Natural killer cell (primary cell): ENCODE data around the gene ACAN. TPM values are rescaled to one million over a fixed set of nuclear protein-coding genes. Genes with fewer than 3 reads are reported as not detected.

Experiments
- ATAC-seq, 3 donors: fragments of 150-1000 bp in 2 of 3; fragments of 200-7000 bp in 1 of 3; cut with Tn5 transposase; 1 replicate in 1 of 3; 2 replicates in 2 of 3; pipeline ENCODE4 v1.10.0; 2021; ENCODE audit warnings: mild to moderate bottlenecking in 2 of 3, moderate library complexity in 2 of 3
- DNase-seq, 2 donors: peaks; one replicate each; pipeline versions ENCODE4 v3.0.0 to v3.0.0-alpha.2; 2013 to 2021; ENCODE audit warnings: mixed read lengths in 1 of 2
- H3K27ac ChIP-seq: one replicate; pipeline ENCODE4 v1.5.1; 2013; ENCODE audit warnings: mild to moderate bottlenecking, low read length
- H3K27me3 ChIP-seq: one replicate; pipeline ENCODE4 v1.6.1; 2013; ENCODE audit warnings: low read length; ENCODE audit not compliant: control insufficient read depth, insufficient read depth
- H3K36me3 ChIP-seq: one replicate; pipeline ENCODE4 v1.6.1; 2013; ENCODE audit warnings: low read length; ENCODE audit not compliant: control insufficient read depth, insufficient read depth
- H3K4me1 ChIP-seq: one replicate; pipeline ENCODE4 v1.6.1; 2013; ENCODE audit warnings: low read length; ENCODE audit not compliant: control insufficient read depth, insufficient read depth
- H3K4me3 ChIP-seq: one replicate; pipeline ENCODE4 v1.5.1; 2013; ENCODE audit warnings: low read length
- H3K9me3 ChIP-seq: one replicate; pipeline ENCODE4 v1.6.1; 2013; ENCODE audit warnings: low read length; ENCODE audit not compliant: control insufficient read depth, insufficient read depth
- H3K27ac Mint-ChIP-seq, 2 donors: one replicate each; pipeline ENCODE4 v1.8.0; 2022; ENCODE audit warnings: mild to moderate bottlenecking in 2 of 2, mixed read lengths in 2 of 2, moderate library complexity in 1 of 2
- H3K27me3 Mint-ChIP-seq, 2 donors: one replicate each; pipeline ENCODE4 v1.8.0; 2022; ENCODE audit warnings: low read depth in 2 of 2, mixed read lengths in 2 of 2
- H3K36me3 Mint-ChIP-seq: one replicate; pipeline ENCODE4 v1.8.0; 2022; ENCODE audit warnings: mixed read lengths
- H3K4me1 Mint-ChIP-seq, 2 donors: one replicate each; pipeline ENCODE4 v1.8.0; 2022; ENCODE audit warnings: mixed read lengths in 2 of 2
- H3K4me3 Mint-ChIP-seq: one replicate; pipeline ENCODE4 v1.8.0; 2022; ENCODE audit warnings: mild to moderate bottlenecking, moderate library complexity, mixed read lengths
- H3K9me3 Mint-ChIP-seq, 2 donors: one replicate each; pipeline ENCODE4 v1.8.0; 2022; ENCODE audit warnings: mixed read lengths in 2 of 2
- WGBS: methylation state at CpG from one replicate; pipeline ENCODE4 v1.1.7; 2013; ENCODE audit warnings: missing lambda C conversion rate; ENCODE audit not compliant: insufficient coverage; 5-methylcytosine and 5-hydroxymethylcytosine counted together
- intact Hi-C: fragments of 100-400 bp; cut with micrococcal nuclease; formaldehyde crosslinking; loops from one replicate; pipeline ENCODE4 v1.14.2; 2022
- total RNA-seq, 4 donors: library from RNA; stranded (reverse); fragments of 120-200 nt in 1 of 4; gene quantifications; one replicate each; pipeline versions ENCODE4 v1.2.3 to v1.2.4, GENCODE V29; 2013 to 2022
- TF ChIP-seq, protein P1 (sequence below): fragments of 200-600 bp; IDR thresholded peaks from one replicate; pipeline ENCODE4 v1.8.0; 2022; ENCODE audit warnings: antibody characterized with exemption

Gene ACAN
- total RNA-seq, 3 donors from 2014 or later (not counting 1 experiment from before 2014, with no cell fraction given) = not detected

DNA sequence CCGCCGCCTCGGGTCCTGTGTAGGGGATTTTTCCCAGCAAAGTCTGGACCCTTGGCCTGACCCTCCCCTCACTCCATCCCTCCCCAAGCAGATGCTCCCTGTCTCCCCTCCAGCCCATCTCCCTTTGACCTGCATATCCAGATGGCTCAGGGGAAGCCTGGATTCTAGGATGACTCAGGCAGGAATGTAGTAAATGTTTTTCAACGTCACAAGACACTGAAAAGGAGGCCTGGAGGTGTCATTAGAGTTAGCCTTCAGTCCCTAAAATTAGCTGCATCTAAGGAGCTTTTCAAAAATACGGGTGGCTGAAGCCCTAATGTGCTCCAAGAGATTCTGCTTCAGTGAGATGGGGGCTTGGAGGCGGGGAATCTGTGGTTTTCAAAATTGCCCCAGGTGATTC, 7.2 kb downstream of the ACAN start:
- WGBS = 78% methylated on average over 6 of the region's 6 CpGs

DNA sequence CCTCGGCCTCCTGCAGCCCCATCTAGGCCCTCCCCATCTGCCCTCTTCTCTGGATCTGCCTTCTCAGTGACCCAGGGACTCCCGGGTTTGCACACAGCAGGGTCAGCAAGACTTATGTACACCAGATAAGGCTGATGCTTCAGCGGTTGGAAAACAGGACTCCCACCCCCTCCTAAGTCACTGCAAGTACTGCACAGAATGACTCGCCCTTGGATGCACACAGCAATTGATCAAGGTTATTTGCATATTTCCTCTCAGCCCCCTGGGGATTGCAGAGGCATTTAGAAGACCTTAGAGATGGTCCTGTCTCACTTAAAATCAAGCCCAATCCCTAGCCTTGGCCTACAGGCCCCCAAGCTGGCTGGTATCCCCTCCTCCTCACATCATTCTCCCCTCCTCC, 8.9 kb downstream of the ACAN start:
- Mint-ChIP-seq H3K36me3 (no peaks in the 10 kb centered on the region), H3K4me3 (no peak overlapping the region), H3K9me3 (no peaks in the 10 kb centered on the region), H3K27ac (no peak overlapping the region), H3K27me3 (peaks cover 23 to 56% of the 10 kb centered on the region in 2 donors), H3K4me1 (no peaks in the 10 kb centered on the region)
- DNase-seq = no peak
- intact Hi-C loops = no loop called here
- no peaks in the 10 kb centered on the region for H3K9me3 ChIP-seq
- no peaks in the 10 kb centered on the region for H3K4me1 ChIP-seq
- WGBS = 63% methylated on average over 4 of the region's 4 CpGs
- no peak overlapping the region for H3K4me3 ChIP-seq
- H3K36me3 ChIP-seq = no peaks in the 10 kb centered on the region
- ATAC-seq = no peak
- H3K27ac ChIP-seq = no peak overlapping the region
- no peaks in the 10 kb centered on the region for H3K27me3 ChIP-seq
- TF ChIP-seq, protein P1, sequence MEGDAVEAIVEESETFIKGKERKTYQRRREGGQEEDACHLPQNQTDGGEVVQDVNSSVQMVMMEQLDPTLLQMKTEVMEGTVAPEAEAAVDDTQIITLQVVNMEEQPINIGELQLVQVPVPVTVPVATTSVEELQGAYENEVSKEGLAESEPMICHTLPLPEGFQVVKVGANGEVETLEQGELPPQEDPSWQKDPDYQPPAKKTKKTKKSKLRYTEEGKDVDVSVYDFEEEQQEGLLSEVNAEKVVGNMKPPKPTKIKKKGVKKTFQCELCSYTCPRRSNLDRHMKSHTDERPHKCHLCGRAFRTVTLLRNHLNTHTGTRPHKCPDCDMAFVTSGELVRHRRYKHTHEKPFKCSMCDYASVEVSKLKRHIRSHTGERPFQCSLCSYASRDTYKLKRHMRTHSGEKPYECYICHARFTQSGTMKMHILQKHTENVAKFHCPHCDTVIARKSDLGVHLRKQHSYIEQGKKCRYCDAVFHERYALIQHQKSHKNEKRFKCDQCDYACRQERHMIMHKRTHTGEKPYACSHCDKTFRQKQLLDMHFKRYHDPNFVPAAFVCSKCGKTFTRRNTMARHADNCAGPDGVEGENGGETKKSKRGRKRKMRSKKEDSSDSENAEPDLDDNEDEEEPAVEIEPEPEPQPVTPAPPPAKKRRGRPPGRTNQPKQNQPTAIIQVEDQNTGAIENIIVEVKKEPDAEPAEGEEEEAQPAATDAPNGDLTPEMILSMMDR = no peak

More for the DNA sequence above, 7.2 kb downstream of the ACAN start:
- DNase-seq (no peak), ATAC-seq (no peak)
- H3K4me1 Mint-ChIP-seq = no peaks in the 10 kb centered on the region
- peaks cover 22 to 45% of the 10 kb centered on the region in 2 donors for H3K27me3 Mint-ChIP-seq
- H3K9me3 Mint-ChIP-seq = no peaks in the 10 kb centered on the region
- H3K9me3 ChIP-seq = no peaks in the 10 kb centered on the region
- intact Hi-C loops = no loop called here
- H3K4me3 ChIP-seq = no peak overlapping the region
- no peak overlapping the region for H3K27ac ChIP-seq
- H3K36me3 ChIP-seq = no peaks in the 10 kb centered on the region
- no peak overlapping the region for H3K27ac Mint-ChIP-seq
- no peaks in the 10 kb centered on the region for H3K36me3 Mint-ChIP-seq
- H3K4me3 Mint-ChIP-seq = no peak overlapping the region
- H3K4me1 ChIP-seq = no peaks in the 10 kb centered on the region
- no peaks in the 10 kb centered on the region for H3K27me3 ChIP-seq
- TF ChIP-seq, protein P1 = no peak

DNA sequence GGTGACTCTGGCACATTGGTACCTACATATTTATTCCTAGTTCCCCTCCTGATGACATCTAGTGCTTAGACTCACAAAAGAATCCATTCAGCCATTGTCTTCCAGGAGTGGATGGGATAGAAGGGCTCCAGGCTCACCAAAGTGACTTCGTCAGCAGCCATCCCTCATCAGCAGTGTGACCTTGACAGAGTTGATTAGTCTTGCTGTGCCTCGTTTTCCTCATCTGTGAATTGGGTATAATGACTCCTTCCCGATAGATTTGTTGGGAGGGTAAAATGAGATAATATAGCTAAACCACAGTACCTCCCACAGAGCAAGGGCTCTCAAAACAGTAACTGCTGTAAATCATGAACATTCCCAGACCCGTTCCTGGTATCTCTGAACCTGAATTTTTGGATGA, 10.7 kb downstream of the ACAN start:
- DNase-seq (no peak), ATAC-seq (no peak)
- 73% methylated on average over 4 of the region's 4 CpGs for WGBS
- H3K4me1 ChIP-seq = no peaks in the 10 kb centered on the region
- H3K27me3 Mint-ChIP-seq = peaks cover 17 to 50% of the 10 kb centered on the region in 2 donors
- H3K36me3 Mint-ChIP-seq = no peaks in the 10 kb centered on the region
- no peak overlapping the region for H3K4me3 ChIP-seq
- H3K4me1 Mint-ChIP-seq = no peaks in the 10 kb centered on the region
- TF ChIP-seq, protein P1 = no peak
- H3K27ac Mint-ChIP-seq = no peak overlapping the region
- intact Hi-C loops = no loop called here
- no peaks in the 10 kb centered on the region for H3K27me3 ChIP-seq
- H3K27ac ChIP-seq = no peak overlapping the region
- H3K9me3 Mint-ChIP-seq = no peaks in the 10 kb centered on the region
- no peaks in the 10 kb centered on the region for H3K36me3 ChIP-seq
- H3K4me3 Mint-ChIP-seq = no peak overlapping the region
- no peaks in the 10 kb centered on the region for H3K9me3 ChIP-seq

DNA sequence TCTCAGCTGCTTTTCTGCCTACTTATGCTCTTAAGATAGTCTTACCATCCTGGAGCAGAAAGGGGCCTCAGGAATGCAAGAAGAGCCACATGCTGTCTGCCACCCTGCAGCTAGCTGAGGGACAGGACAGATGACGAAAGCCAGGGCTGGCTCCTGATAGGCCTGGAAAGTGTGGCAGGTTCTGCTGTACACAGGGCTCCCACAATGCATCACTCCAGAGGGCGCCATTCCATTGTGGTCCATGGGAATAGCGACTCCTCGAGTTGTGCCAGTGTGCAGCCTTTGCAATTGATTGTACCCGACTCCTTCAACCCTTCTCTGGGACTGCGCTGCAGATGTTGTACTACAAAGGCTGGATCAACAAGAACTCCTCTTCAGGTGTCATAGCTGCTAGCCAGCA, 11.2 kb downstream of the ACAN start:
- no peaks in the 10 kb centered on the region for H3K36me3 ChIP-seq
- 92% methylated on average over 6 of the region's 6 CpGs for WGBS
- H3K27ac ChIP-seq = no peak overlapping the region
- no peak for ATAC-seq
- no peaks in the 10 kb centered on the region for H3K9me3 Mint-ChIP-seq
- intact Hi-C loops = no loop called here
- H3K27me3 ChIP-seq = no peaks in the 10 kb centered on the region
- H3K4me1 Mint-ChIP-seq = no peaks in the 10 kb centered on the region
- no peak overlapping the region for H3K4me3 Mint-ChIP-seq
- H3K27ac Mint-ChIP-seq = no peak overlapping the region
- no peaks in the 10 kb centered on the region for H3K9me3 ChIP-seq
- no peaks in the 10 kb centered on the region for H3K4me1 ChIP-seq
- H3K27me3 Mint-ChIP-seq = peaks cover 17 to 50% of the 10 kb centered on the region in 2 donors
- H3K4me3 ChIP-seq = no peak overlapping the region
- DNase-seq = no peak
- H3K36me3 Mint-ChIP-seq = no peaks in the 10 kb centered on the region
- TF ChIP-seq, protein P1 = no peak
